Central memory CD4-positive, alpha-beta T cell (primary cell): ENCODE results near the gene CNTNAP5.

Experiments used
- DNase-seq: peaks from one replicate; pipeline ENCODE4 v3.0.0; 2022

CNTNAP5 gene

DNA sequence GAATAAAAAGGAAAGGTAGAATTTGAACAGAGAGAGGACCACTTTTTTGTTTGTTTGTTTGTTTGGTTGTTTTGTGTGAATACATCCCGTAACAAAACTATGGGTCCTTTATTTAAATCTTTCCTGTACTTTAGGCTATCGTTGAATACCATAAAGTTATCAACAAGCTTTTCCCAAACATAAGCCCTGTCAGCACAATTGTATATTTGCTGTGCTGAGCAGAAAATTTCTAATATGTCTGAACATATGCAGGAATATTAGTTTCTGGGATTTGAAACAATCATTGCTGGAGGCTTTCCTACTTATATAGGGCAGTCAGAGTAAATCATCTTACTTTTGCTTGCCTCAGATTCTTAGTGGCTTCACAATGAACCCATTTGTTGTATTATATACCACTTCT lies 536.4 kb downstream of the CNTNAP5 start:
- DNase-seq = no peak

DNA sequence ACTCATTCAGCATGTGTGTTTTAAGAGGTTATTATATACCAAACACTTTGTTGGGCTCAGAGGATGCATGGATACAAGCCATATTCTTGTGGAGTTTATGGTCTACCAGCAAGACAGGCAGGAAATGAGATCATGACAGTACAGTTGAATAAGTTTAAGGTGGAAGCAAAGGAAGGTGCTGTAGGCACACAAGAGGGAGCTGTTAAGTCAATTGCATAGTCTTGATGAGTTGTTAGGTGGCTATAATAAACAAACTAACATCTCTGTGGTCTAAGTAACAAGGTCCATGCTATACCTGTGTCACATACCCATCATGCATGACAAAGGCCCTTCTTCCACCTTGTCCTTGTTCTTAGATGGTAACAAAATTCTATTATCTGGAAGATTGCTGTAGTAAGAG lies 538.3 kb downstream of the CNTNAP5 start:
- no peak for DNase-seq

DNA sequence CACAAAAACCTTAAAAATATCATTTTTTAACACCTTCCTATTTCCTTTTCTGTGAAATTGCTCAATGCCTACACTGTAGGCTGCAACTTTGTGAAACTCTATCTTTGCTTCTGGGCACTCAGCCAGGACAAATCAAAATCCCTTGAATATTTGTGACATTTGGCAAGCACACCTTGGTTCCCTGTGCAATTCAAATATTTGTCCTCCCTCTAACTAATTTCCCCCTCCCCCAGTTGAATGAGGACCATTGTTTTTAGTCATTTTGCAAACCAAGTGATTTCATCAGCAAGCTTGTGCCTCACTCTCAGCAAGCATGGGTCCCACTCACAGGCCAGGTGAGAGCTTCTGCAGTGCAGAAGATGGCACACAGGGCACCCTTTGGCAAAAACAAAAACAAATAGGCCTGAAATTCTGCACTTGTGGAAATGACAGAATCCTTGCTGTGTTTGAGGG lies 541.5 kb downstream of the CNTNAP5 start:
- DNase-seq = no peak

DNA sequence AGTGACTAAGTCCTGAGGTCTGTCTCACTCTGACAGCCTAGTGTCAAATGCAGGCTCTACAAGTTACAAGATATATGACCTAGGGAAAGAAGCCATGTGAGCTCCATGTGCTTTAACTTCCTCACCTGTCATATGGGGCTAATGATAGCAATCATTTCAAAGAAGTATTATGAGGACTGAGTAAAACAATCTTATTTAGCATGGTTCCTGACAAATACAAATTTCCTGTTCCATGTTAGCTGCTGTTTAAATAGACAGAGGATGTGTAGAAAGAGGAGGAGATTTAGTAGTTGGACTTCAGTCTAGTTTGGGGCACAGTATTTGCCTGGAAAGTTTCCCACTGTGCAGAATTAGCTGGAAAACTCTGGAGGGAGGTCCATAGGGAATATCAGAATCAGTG lies 545.8 kb downstream of the CNTNAP5 start:
- DNase-seq = no peak

DNA sequence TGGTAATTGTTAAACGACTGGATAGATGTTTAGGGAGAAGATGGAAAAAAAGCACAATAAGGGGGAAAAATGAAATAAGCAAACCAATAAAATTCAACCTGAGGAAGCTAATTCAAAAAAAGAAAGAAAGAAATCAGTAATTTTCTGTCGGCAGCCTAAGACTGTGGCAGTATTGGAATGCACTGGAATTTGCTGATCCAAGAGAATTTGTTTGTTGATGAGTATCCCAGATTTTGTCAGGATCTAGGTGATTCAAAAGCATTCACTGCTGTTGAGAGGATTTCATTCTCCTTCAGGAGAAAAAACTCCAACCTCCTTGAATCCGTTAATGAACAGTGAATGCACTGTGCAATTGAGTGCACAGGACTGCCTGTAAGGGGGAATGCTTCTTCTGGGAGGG lies 546.7 kb downstream of the CNTNAP5 start:
- no peak for DNase-seq

DNA sequence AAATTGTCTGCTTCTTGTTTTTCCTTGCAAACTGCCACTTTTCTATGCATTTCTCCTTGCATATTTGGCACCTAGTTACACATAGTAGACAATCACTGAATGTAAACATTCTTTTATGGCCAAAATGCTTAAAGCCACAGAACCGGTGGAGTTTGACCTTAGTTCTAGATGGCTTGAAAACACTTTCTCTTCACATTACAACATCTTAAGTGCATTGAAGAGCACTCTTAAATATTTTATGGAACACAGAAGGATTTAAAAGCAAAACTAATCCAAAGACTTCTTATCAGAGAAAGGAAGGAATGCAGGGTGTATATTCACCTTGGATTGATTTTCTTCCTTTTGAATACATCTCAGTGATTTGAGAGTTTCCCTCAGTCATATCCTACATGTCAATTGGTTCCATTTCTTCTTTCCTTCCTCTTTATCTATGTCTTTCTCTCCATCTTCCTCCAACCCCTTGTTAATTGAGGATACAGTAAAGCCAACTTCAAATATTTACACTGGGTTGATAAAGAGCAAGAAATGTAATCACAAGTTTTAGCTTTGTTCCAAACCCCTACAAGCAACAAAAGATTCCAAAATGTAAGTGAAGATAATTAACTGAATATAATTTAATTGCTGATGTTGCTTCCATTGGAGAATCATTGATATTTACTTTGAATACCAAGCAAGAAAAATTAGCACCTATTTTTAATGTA lies 548.0 kb downstream of the CNTNAP5 start:
- no peak for DNase-seq

DNA sequence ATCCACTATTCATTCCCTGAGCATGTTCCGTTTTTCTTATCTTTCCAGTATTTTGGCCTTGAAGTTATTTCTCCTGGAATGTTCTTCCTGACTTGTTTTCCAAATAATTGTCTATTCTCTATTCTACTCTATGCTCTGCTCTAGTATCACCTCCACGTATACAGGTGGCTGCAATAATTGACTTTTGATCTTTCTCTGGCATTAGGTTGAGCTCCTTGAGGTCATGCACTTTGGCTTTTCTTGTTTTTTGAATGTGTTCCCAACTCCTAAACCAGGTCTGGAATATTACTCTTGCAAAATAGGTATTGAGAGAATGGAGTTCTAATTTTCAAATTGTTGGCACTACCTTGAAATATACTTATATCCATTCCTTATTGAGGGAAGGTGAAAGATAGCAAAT lies 550.4 kb downstream of the CNTNAP5 start:
- no peak for DNase-seq

DNA sequence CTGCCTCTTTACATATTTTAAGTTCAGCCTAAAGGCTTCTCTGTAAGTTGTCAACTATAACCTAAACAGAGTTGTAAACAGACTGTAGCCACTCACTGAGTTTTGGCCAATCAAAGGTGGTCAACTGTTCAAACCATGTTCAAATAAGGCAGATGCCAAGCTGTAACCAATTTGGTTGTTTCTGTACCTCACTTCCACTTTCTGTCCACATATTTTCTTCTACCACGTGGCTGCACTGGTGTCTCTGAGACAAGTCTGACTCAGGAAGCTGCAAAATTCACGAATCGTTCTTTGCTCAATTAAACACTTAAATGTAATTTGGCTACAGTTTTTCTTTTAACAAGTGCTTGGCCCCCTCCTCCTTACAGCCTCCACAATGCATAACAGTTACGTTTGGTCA lies 555.2 kb downstream of the CNTNAP5 start:
- no peak for DNase-seq

DNA sequence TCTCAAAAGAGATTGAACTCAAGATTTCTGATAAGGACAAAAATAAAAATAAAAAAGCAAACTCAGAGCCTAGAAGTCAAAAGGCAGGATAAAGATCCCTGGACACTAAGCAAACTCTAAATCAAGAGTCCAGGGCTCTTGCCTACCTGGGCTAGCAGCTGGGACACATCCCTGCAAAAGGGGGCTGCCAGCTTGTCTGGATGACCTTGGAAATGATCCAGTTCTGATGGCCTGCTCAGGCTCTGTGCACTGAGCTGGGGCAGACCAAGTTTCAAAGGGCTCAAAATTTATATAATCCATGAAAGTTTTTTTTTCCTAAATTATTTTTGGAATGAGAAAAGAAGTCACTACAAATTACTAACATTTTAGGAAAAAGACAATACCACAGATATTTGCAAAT lies 557.3 kb downstream of the CNTNAP5 start:
- no peak for DNase-seq

DNA sequence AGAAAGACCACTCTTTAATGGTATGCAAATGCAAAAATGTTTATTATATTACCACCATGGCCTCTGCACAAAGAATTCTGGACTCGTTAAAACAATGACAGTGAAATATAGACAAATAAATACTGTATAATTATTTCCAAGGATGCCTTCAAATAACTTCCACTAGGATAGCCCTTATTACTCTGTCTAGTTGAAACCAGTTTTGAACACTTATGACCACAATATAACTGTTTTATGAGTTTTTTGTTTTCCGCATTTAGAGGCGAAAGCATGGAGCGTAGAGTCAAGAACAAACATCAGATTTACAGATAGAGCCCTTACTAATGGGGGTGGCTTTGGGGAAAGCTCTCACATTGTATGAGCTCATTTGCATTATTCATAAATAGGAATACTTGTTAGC lies 559.5 kb downstream of the CNTNAP5 start:
- no peak for DNase-seq

DNA sequence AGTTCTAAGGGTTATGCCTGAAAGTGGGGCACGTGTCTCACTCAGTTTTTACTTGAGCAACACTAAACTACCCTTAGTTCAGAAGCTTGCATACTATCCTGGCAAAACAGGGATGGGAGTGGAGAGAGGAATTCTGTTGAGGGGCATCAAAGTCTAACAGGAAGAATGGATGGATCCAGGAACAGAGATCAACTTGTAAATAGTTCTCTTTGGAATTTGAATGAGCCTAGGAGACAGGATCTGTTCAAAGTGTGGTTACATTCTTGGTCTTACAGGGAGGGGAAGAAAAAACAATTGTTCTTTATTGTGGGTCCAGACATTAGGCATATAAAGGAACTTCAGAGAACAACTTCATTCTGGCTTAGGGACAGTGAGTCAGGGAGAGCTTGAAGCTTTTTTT lies 560.2 kb downstream of the CNTNAP5 start:
- no peak for DNase-seq

DNA sequence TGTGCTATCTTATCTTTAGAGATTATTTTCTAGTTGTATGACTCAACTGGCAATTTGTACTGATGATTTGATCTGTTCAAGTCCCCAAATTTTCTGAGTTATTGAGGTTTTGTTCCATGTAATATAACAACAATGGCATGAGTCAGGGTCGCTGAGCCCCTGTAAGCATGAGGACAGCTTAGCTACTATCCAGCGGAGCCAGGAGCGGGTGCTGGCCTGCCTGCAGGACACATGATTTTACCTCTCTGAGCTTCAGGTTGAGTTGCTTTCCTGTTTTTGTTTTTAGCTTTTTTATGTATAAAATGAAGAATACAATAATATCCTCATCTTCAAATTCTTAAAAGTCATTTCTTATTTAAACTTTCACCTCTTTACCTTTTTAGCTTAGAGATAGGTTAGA lies 561.1 kb downstream of the CNTNAP5 start:
- DNase-seq = no peak

DNA sequence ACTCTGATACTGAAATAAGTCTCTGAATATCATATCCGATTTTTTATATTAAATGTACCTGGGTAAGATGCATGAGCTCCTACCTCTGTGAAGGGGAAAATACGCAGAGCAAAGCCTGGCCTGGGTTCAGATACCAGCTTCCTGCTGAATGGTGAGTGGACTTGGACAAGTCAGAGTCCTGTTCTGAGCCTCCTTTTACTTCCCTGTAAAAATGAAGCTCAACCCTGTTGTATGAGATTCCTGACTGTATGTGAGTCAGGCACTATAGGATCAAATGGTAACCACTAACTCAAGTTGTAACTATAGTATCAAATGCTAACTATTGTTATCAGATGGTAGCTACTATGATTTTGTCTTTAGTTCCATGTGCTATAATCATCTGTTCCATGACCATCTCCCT lies 561.7 kb downstream of the CNTNAP5 start:
- no peak for DNase-seq

DNA sequence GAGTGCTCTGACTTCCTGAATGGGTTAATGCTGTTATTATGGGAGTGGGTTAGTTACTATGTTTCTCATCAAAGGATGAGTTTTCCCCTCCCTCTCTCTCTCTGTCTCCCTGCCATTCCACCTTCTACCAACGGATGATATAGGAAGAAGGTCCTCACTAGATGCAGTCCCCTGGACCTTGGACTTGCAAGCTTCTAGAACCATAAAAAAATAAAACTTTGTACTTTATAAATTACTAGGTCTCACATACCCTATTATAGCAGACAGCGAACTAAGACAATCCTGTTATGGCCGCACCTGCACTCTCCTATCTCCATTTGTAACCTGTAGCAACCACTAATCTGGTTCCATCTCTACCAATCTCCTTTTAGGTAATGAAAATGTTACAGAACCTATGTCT lies 564.9 kb downstream of the CNTNAP5 start:
- DNase-seq = no peak

DNA sequence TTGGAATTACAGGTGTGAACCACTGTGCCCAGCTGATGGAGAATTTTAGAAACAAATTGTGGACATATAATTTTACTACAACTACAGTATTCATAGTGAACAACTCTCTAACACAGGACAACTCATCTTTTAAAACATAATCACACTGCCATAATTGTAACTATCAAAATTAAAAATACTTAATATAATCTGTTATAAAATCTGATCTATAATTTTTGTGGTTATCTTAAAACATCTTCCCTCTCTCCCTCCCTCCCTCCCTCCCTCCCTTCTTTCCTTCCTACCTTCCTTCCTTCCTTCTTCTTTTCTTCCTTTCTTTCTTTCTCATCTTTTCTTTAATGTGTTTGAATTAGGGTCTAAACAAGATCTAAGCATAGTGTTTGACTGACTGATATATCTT lies 577.7 kb downstream of the CNTNAP5 start:
- no peak for DNase-seq

DNA sequence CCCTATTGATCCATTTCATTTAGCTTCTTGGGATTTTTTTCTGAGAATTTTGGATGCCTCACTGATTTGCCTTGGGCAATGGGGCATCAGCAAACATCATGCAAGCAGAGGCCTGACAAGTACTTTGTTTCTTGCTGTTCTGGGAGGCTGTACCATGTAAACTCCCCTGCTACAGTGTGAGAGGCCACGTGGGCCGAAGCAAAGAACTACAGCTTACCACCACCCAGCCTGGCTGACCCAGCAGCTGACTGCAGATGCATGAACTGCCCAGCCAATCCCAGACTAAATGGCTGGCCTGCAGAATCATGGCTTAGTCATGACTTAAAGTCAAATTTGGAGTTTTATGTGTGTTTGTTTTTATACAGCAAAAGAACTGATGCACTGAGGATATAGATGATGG lies 579.9 kb downstream of the CNTNAP5 start:
- no peak for DNase-seq

DNA sequence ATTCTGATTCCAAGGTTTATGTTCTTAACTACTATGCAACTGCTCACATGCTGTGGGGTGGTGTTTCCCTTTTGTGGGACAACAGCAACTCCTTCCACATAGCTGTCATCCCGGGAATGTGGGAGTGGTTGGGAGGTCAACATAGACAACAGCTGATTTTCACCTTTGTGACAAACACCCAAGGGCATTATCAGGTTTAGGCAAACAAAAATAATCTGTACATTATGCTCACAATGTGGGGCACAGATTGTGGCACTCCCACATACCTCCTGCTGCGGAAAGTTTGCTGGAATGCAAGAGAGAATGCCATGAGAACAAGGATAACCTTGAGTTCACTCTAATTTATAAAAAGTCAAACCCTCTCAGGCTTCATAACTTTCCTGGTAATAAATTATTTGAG lies 582.6 kb downstream of the CNTNAP5 start:
- no peak for DNase-seq

DNA sequence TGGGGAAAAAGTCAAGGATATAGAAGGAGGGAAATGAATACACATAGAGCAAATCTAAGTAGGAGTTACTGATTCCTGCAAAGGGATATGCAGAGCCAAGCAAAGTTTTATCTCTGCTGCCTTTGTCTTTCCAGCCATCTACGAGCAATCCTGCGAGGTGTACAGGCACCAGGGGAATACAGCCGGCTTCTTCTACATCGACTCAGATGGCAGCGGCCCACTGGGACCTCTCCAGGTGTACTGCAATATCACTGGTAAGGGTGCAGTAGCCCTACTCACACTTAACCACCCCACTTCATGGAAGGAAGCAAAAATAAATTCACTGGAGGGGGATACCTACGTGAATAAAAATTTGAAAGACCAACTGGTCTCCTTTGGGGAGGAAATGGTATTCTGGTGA lies 584.6 kb downstream of the CNTNAP5 start:
- no peak for DNase-seq

DNA sequence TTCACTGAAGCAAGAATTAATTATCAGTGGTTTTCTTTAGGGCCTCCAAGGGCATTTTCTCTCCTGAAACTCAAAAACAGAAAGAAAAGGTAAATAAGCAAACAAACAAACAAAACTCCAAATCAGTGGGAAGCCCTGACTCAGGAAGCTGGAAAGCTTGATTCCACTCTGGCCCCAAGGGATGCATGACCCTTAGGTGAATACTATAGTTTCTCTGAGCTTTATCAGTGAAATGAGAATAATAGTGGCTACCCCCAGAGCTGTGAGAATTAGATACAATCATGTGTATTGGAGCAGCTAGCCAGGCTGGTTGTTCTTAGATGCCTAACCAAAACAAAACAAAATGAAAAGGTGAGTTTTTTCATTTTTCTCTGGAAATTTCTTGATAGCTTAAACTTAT lies 585.1 kb downstream of the CNTNAP5 start:
- DNase-seq = no peak

DNA sequence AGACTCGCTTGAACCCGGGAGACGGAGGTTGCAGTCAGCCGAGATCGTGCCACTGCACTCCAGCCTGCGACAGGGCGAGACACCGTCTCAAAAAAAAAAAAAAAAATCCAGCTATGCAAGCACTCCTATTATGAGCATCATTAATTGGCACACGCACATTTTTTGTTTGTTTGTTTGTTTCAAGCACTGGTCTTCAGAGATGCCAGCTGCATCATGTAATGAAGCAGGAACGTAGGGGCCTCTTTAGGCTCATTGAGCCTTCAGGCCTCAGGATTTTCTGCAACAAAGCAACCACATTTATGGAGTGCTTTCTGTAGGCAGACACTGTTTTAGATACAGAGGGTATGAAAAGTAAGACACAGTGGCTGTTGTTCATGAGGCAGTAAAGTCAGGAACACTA lies 585.8 kb downstream of the CNTNAP5 start:
- no peak for DNase-seq

DNA sequence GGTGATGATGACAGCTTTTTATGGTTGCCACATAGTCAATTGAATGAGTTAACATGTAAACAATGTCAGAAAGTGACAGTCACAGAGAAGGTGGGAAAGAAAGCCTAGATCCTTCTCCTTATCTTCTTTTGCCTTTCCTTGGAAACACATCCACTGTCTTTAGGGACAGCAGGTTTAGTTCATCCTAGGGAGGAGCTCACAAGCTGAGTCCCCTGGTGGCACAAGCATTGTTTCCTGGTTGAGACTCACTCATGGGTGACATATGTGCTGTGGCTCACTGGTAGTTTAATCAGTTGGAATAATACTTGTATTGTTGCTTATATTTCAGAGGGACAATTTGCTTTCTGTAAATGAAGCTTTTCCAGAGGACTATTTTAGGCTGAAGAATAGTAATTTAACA lies 598.5 kb downstream of the CNTNAP5 start:
- DNase-seq = no peak

DNA sequence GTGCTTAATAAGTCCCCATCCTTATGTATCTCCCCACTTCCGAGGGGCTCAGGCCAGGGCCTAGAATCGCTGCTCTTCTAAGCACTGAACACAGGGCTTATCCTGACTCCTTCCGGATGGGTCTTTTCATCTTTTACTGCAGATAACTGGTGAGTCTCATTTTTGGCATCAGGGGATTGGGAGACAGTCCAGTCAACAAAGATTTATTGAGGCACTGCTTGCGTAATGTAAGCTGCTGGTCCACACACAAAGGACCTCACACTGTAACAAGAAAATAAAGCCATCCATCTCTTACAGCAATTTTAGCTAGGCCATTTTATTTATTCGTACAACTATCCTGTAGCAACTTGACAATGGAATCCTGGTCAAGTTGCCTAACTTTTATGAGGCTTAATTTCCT lies 600.5 kb downstream of the CNTNAP5 start:
- no peak for DNase-seq

DNA sequence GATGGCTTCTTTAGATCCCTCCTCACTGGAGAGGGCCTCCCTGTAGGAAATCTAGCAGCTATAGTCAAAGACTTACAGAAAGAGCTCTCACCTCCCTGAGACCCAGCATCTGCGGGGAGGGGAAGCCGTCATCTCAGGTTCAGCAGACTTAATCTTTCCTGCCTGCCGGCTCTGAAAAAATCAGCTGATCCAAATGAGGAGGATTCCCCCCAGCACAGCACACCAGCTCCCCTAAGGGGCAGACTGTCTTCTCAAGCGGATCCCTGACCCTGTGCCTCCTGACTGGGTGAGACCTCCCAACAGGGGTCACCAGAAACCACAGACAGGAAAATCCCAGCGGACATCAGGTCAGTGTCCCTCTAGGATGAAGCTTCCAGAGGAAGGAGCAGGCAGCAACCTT lies 601.9 kb downstream of the CNTNAP5 start:
- no peak for DNase-seq

DNA sequence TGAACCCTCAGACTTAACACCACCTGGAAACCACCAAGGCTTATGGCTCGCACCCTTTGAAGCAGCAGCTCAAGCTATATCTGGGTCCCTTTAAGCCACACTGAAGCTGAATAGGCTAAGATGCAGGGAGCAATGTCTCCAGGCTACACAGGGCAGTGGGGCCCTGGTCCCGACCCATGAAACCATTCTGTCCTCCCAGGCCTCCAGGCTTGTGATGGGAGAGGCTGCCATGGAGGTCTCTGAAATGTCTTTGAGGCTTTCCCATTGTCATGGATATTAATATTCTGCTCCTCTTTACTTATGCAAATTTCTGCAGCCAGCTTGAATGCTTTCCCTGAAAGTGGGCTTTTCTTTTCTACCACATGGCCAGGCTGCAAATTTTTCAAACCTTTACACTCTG lies 608.7 kb downstream of the CNTNAP5 start:
- no peak for DNase-seq

DNA sequence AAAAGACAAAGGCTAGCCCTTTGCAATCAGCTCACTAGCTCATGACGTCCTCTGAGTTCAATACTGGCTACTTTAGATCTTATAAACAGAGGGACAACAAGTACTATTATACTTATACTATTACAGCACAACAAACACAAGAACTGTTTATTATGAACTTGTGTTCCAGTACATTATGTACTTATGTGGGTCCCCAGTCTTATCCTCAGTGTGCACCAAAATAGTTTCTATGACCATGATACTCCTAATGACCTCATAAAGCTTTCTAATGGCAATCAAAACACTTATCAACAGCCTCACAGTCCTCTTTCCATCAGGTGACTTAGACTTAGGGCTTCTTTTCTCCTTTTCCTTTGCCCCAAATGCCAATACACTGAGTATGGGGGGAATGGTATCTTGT lies 614.4 kb downstream of the CNTNAP5 start:
- DNase-seq = no peak
